GM10266 (cell line): ENCODE data around the gene ZNF165.

Experiments
- DNase-seq: peaks from one replicate; pipeline ENCODE4 v3.0.0; 2012; ENCODE audit errors: extremely low spot score
- TF ChIP-seq, protein P1 (sequence below): IDR thresholded peaks from 2 replicates; pipeline ENCODE4 v1.5.1; 2012; ENCODE audit warnings: mild to moderate bottlenecking, low read depth; ENCODE audit not compliant: control insufficient read depth, insufficient read depth; ENCODE audit errors: missing control alignments

The ZNF165 gene

DNA sequence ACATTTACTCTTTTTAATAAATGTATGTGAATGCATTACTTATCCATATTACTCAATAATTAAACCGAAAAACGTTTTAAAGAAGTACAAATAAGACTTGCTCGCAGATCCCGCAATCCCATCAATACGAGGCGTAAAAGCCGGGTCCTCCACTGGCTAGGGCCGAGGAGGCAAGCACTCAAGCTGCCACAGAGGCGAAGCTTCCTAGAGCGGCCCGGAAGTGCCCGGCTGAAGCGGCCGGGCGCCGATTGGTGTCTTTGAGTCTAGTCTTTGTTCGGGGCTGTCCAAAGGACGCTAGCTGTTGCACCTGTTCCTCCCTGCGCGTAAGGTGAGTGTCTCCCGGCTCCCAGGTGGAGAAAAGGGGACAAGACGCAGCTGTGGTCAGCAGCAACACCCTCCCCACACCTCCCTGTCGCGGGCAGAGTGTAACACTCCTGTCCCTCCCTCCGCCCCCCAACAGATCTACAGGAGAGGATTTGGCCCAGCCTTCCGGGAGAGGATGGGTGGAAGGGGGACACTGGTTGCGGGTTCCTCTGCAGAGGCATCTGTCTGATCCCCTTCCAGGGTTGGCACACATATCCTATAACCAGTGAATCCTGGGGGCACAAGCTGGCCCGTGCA is 44.1 kb downstream of the ZNF165 start, which contains the start of gene ZSCAN16:
Gene ZSCAN16, plus strand, starts transcription at position 260 of the 621 bp plus-strand sequence. CDS start 835 bp downstream, outside the sequence.
- TF ChIP-seq, protein P1, sequence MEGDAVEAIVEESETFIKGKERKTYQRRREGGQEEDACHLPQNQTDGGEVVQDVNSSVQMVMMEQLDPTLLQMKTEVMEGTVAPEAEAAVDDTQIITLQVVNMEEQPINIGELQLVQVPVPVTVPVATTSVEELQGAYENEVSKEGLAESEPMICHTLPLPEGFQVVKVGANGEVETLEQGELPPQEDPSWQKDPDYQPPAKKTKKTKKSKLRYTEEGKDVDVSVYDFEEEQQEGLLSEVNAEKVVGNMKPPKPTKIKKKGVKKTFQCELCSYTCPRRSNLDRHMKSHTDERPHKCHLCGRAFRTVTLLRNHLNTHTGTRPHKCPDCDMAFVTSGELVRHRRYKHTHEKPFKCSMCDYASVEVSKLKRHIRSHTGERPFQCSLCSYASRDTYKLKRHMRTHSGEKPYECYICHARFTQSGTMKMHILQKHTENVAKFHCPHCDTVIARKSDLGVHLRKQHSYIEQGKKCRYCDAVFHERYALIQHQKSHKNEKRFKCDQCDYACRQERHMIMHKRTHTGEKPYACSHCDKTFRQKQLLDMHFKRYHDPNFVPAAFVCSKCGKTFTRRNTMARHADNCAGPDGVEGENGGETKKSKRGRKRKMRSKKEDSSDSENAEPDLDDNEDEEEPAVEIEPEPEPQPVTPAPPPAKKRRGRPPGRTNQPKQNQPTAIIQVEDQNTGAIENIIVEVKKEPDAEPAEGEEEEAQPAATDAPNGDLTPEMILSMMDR, result no peak
- peak; percentile 71 for DNase-seq

DNA sequence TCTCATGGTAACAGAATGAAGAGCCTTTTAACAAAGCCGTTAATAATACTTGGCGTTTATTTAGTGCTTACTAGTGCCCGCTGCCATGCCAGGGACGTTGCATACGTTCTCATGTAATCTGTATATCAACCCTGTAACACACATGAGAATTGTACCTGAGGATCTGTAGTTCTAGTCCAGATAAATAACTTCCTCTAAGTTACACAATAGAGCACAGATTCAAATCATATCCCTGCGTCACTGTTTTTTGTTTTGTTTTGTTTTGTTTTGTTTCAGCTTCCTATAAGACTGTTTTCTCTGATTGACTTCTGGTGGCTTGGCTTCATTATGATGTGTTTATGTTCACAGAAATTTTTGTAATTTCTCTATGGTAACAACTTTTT is 44.6 kb downstream of the ZNF165 start:
- TF ChIP-seq, protein P1, result no peak
- no peak for DNase-seq

DNA sequence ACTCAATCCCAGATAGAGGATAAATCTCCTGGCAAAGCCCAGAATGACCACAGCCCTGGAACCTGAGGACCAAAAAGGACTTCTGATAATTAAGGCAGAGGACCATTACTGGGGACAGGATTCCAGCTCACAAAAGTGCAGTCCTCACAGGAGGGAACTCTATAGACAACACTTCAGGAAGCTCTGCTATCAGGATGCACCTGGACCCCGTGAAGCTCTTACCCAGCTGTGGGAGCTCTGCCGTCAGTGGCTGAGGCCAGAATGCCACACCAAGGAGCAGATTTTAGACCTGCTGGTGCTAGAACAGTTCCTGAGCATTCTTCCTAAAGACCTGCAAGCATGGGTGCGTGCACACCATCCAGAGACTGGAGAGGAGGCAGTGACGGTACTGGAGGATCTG is 45.0 kb downstream of the ZNF165 start:
- DNase-seq, result no peak
- TF ChIP-seq, protein P1, result no peak

DNA sequence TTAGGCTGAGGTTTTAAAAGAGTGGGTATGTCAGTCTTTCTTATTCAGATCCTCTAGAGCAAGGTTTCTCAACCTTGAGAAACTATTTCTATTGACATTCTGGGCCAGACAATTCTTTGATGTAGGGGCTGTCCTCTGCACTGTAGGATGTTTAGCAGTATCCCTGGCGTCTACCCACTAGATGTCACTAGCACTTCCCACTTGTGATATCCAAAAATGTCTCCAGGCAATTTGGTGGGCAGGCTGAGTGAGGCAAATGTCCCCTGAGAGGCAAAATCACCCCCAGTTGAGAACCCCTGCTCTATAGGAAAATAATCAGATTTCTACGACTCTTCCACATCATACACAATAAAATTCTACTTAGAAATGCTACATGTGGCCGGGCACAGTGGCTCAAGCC is 53.6 kb downstream of the ZNF165 start:
- TF ChIP-seq, protein P1, result peak; percentile 44
- no peak for DNase-seq

DNA sequence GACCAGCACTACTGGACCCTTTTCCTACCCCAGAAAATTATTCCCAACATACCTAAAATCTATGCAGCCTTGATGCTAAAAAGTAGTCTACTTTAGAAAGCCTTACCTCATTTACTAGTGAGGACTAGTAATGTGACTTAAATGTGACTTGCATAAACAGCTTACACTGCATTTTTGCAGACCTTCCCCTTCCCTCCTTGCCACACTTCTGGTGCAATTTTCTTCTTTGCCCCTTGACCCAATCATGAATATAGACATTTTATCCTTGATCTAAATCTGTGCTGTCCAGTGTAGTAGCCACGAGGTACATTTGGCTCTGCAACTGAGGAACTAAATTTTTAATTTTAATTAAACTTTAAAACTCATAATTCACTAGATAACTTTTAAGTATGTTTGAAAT is 54.3 kb downstream of the ZNF165 start:
- no peak for DNase-seq
- TF ChIP-seq, protein P1, result no peak

DNA sequence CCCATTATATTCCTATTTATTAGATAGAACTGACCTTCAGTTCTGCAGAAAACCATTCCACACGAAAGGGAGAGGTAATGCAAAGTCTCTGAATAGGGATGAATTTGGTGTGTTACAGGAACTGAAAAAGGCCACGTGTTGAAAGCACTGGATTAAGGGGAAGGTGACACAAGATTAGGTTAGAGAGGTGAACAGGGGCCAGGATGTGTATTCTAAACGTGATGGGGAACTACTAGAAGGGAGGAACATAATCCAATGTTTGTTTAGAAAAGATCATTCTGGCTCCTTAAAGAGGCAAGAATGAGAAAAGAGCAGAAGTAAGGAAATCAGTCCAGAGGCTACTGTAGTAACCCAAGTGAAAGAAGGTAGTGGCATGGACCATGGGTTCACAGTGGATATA is 55.0 kb downstream of the ZNF165 start:
- TF ChIP-seq, protein P1, result no peak
- no peak for DNase-seq

DNA sequence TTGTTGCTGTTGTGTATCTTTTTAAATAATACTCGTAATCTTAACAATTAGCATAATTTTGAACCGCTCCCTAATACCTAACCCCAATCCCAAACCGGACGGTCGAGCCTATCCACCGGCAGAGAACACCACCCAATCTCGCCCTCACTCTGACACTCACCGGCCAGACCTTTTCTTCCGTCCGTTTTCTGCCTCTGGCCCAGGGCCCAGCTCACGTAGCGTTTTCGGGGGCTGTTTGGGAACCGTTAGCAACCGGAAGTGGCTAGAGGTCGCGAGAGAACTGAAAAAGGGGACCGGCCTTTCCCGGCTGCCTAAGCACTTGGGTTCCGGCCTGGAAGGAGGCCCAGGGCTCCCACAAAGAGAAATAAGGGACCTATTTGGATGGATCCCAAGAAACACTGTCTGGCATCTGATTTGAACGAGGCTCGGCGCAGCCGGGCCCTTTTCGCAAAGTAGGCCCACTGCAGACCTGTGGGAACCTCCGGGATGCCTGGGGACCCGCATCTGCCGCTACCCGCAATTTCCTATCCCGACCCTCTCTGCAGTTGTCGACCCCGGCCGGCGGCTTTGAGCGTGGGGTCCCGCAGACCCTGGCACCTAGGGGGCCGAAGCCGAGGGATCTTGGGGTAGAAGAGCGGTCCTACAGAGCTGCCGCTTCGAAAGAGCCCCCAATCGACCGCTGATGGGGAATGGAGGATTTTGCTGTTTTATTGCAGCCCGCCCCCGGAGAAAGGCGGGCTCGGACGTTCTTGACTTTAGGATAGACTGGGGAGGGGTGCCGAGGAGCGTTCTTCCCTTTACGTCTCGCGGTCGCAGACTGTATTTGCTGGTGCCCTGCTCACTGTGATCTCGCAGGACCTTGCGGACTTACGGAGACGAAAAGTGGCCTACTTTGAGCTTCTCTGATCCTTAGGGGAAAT is 56.5 kb downstream of the ZNF165 start:
- TF ChIP-seq, protein P1, result no peak
- DNase-seq, result peak; percentile 59
